GM12891 (cell line): Measurements from ENCODE around the gene EFEMP1.

ENCODE experiments used
- POLR2A ChIP-seq: IDR thresholded peaks from 2 replicates; pipeline ENCODE4 v1.6.1; 2011; ENCODE audit warnings: low read depth, low read length, control low read depth
- POLR2AphosphoS5 ChIP-seq: IDR thresholded peaks from 2 replicates; pipeline ENCODE4 v1.6.1; 2011; ENCODE audit warnings: low read depth, low read length, control low read depth
- TAF1 ChIP-seq: IDR thresholded peaks from 2 replicates; pipeline ENCODE4 v1.6.1; 2011; ENCODE audit warnings: low read depth, low read length, control low read depth

DNA sequence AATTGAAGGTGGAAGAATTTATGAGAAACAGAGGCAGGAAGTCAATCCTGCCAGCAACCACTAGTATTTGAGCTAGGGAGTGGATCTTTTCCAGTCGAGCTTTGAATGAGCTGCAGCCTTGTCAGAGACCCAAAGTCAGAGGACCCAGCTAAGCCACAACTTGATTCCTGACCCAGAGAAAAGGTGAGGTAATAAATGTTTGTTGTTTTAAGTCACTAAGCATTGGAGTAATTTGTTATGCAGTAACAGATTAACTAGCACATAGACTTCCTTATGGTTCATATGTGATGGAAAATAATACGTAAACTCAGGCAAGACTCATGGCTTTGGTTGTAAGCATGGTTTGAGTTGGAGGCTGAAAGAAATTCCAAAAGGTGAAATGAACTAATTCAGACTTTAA lies 21.6 kb downstream of the EFEMP1 start:
- TF ChIP-seq POLR2AphosphoS5 (no peak), TAF1 (no peak), POLR2A (no peak)
